Measurements from ENCODE around the gene TANK. TPM values are rescaled to one million over a fixed set of nuclear protein-coding genes. Genes with fewer than 3 reads are reported as not detected.
A peak's percentile ranks its signal among the peaks of the same experiment; 100 is the strongest.

The TANK gene
- polyA plus RNA-seq, 1 donor from 2014 or later = 58.1 TPM

GRCh38 chr2:161239326-161240109, 79.3 kb downstream of the TANK start:
- no peak for TF ChIP-seq CTCF (IDR thresholded peaks at IDR 0.05; ENCODE audit: poor library complexity, severe bottlenecking)
- TF ChIP-seq EZH2 (IDR thresholded peaks at IDR 0.05; ENCODE audit: borderline replicate concordance, insufficient read depth, low read length, poor library complexity, severe bottlenecking) = no peak
- no peak for TF ChIP-seq TAF1 (IDR thresholded peaks at IDR 0.05; ENCODE audit: low read depth)
- TF ChIP-seq REST (IDR thresholded peaks at IDR 0.05; ENCODE audit: borderline replicate concordance) = no peak
- TF ChIP-seq RAD21 (conservative IDR thresholded peaks at IDR 0.05) = no peak
- TF ChIP-seq EP300 (conservative IDR thresholded peaks at IDR 0.05; ENCODE audit: poor library complexity, severe bottlenecking) = no peak
- no peak for TF ChIP-seq MXI1 (conservative IDR thresholded peaks at IDR 0.05; ENCODE audit: poor library complexity, severe bottlenecking)
- no peak for TF ChIP-seq SMC3 (conservative IDR thresholded peaks at IDR 0.05; ENCODE audit: poor library complexity)
- no peak for TF ChIP-seq POLR2AphosphoS5 (IDR thresholded peaks at IDR 0.05)
- no peak overlapping the region for H2AFZ ChIP-seq (ENCODE audit: low read depth, low read length)

GRCh38 chr2:161241894-161242293, 81.7 kb downstream of the TANK start:
- H3K9me2 ChIP-seq (ENCODE audit: insufficient read depth, low read length) = no peaks in the 10 kb centered on the region
- H3K27me3 ChIP-seq (ENCODE audit: insufficient read depth, low read depth, low read length) = peaks cover 15% of the 10 kb centered on the region
- no peak overlapping the region for H3K4me2 ChIP-seq (ENCODE audit: low read length)
- TF ChIP-seq SMC3 (conservative IDR thresholded peaks at IDR 0.05; ENCODE audit: poor library complexity) (no peak), POLR2AphosphoS5 (IDR thresholded peaks at IDR 0.05) (no peak), TAF1 (IDR thresholded peaks at IDR 0.05; ENCODE audit: low read depth) (no peak), RAD21 (conservative IDR thresholded peaks at IDR 0.05) (no peak), EZH2 (IDR thresholded peaks at IDR 0.05; ENCODE audit: borderline replicate concordance, insufficient read depth, low read length, poor library complexity, severe bottlenecking) (no peak), REST (IDR thresholded peaks at IDR 0.05; ENCODE audit: borderline replicate concordance) (no peak), MXI1 (conservative IDR thresholded peaks at IDR 0.05; ENCODE audit: poor library complexity, severe bottlenecking) (no peak), EP300 (conservative IDR thresholded peaks at IDR 0.05; ENCODE audit: poor library complexity, severe bottlenecking) (no peak), CTCF (IDR thresholded peaks at IDR 0.05; ENCODE audit: poor library complexity, severe bottlenecking) (no peak)
- no peak overlapping the region for H2AFZ ChIP-seq (ENCODE audit: low read depth, low read length)
- no peak overlapping the region for H3K9ac ChIP-seq (ENCODE audit: low read length)
- no peak overlapping the region for H3K27ac ChIP-seq (ENCODE audit: low read length)
- peaks cover 7% of the 10 kb centered on the region for H3F3A ChIP-seq (ENCODE audit: insufficient read depth, low read length, poor library complexity, severe bottlenecking)
- H3K36me3 ChIP-seq (ENCODE audit: insufficient read depth, low read length) = no peaks in the 10 kb centered on the region
- no peaks in the 10 kb centered on the region for H3K9me3 ChIP-seq (ENCODE audit: low read length)
- no peak overlapping the region for H3K4me3 ChIP-seq (ENCODE audit: low read length)
- H4K20me1 ChIP-seq (ENCODE audit: insufficient read depth) = no peaks in the 10 kb centered on the region
- H3K79me2 ChIP-seq (replicated peaks; ENCODE audit: insufficient read depth, low read length) = no peaks in the 10 kb centered on the region

More at GRCh38 chr2:161239326-161240109, 79.3 kb downstream of the TANK start:
- H3K36me3 ChIP-seq (ENCODE audit: insufficient read depth, low read length) = no peaks in the 10 kb centered on the region
- H3K79me2 ChIP-seq (replicated peaks; ENCODE audit: insufficient read depth, low read length) = no peaks in the 10 kb centered on the region
- peak overlapping the region; percentile 65 for H3K4me3 ChIP-seq (ENCODE audit: low read length)
- peaks cover 8% of the 10 kb centered on the region for H3K27me3 ChIP-seq (ENCODE audit: insufficient read depth, low read depth, low read length)
- no peaks in the 10 kb centered on the region for H4K20me1 ChIP-seq (ENCODE audit: insufficient read depth)
- H3K4me2 ChIP-seq (ENCODE audit: low read length) = no peak overlapping the region
- peaks cover 12% of the 10 kb centered on the region for H3F3A ChIP-seq (ENCODE audit: insufficient read depth, low read length, poor library complexity, severe bottlenecking)
- peak overlapping the region; percentile 93 for H3K27ac ChIP-seq (ENCODE audit: low read length)
- H3K9me3 ChIP-seq (ENCODE audit: low read length) = no peaks in the 10 kb centered on the region
- H3K9me2 ChIP-seq (ENCODE audit: insufficient read depth, low read length) = no peaks in the 10 kb centered on the region
- H3K9ac ChIP-seq (ENCODE audit: low read length) = peak overlapping the region; percentile 74
